Measurements from ENCODE around the gene UPK3BL1.
A peak's percentile ranks its signal among the peaks of the same experiment; 100 is the strongest.
"Not testable (repeated sequence)": the region's sequence is repeated elsewhere in the genome, so short reads cannot be mapped to it uniquely, and the experiment has no call there.

UPK3BL1 gene

DNA sequence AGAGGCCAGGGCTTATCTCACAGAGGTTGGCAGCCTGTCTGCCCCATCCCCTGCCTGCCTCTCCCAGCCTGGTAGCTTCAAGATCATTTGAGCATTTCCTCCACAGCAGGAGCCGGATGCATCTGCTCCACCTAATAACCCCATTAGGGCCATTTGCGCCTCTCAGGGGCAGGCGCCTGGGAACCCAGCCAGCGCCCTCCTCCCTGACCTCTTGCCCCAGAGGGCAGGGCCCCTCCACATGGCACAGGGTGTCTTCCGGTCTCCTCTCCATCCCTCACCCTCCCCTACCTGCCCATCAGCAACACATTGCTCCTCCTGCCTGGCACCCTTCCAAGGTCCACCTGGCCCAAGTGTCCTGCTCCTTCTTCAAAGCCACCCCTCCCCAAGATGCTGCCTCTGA lies 7.2 kb downstream of the UPK3BL1 start:
- H3K4me3 ChIP-seq (replicated peaks; ENCODE audit: low read depth, low read length); DNase-seq (ENCODE audit: extremely low read depth, low read depth): not testable (repeated sequence)

- not testable (repeated sequence) for DNase-seq (ENCODE audit: extremely low read depth, low read depth); H3K4me3 ChIP-seq (replicated peaks; ENCODE audit: low read depth, low read length)
Observed at GRCh38 chr7:102634299-102634698, 8.3 kb downstream of the UPK3BL1 start.

GRCh38 chr7:102630622-102631021 lies 12.0 kb downstream of the UPK3BL1 start:
- not testable (repeated sequence) for DNase-seq (ENCODE audit: extremely low read depth, low read depth); H3K4me3 ChIP-seq (replicated peaks; ENCODE audit: low read depth, low read length)

DNA sequence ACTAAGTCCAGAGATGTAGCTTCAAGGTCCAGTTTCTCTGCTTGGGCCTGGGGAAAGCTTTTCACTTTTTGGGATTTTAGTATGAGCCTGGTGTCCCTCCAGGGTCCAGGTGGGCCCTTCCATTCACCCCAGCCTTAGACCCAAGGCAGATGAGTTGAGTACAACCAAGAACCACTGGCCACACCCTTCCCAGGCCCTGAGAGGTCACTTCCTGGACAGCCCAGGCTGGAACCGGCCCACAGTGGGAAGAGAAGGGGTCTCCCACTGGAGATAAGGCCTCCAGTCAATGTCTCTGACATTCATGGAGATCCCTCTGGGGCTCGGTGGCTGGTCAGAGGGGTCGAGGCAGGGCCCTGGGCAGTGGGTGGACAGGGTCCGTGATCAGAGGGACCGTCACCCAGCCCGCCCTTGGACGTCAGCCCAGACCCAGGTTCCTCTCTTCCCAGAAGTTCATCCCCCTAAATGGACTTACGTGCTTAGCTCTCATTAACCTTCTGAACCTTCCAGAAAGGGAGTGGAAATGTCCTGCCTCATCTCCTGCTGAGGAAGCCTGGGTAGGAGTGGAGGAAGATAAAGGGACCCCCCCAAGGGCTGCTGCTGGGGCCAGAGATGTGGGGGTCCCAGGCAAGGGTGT lies 15.2 kb downstream of the UPK3BL1 start:
- DNase-seq (ENCODE audit: extremely low read depth, low read depth); H3K4me3 ChIP-seq (replicated peaks; ENCODE audit: low read depth, low read length): not testable (repeated sequence)

DNA sequence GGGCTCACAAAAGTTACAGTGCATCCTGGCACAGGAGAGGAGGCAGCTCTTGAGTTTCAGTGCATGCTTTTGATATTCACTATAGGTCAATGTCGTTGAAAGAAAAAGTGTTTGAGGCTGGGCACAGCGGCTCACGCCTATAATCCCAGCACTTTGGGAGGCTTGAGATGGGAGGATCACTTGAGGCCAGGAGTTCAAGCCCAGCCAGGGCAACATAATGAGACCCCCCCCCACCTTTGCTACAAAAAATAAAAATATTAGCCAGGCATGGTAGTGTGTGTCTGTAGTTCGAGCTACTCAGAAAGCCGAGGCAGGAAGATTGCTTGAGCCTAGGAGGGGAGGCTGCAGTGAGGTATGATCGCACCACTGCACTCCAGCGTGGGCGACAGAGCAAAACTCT lies 24.5 kb downstream of the UPK3BL1 start:
- H3K4me3 ChIP-seq (replicated peaks; ENCODE audit: low read depth, low read length); DNase-seq (ENCODE audit: extremely low read depth, low read depth): not testable (repeated sequence)

DNA sequence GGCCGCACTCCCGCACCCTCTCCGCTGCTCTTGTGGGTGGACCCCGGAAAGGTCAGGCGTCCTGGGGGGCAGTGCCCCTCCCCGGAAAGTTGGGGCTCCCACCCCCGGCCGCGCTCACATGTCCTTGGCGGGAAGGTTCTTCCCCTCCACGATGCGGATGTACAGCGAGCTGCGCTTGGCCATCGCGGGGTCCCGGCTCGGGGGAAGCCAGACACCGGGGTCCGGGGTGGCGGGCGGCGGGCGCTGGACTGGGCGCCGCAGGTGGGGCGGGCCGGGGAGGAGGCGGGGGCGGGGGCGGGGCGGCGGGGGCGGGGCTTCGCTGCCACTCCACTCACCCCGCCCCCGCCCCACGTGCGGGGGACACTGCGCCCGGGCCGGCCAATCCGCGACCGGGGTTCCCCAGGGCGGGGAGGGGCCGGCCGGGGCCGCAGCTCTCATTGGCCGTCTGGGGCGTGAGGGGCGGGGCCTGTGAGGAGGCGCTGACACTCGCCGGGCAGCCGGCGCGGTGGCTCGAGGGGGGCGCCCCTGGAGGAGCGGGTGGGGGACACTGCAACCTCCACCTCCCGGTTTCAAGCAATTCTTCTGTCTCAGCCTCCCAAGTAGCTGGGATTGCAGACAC lies 26.0 kb downstream of the UPK3BL1 start, which contains the start of gene RASA4:
Gene RASA4 (minus strand): TSS at position 250 of the 619 bp plus-strand sequence. CDS start 67 bp downstream, at position 183.
- H3K4me3 ChIP-seq (replicated peaks; ENCODE audit: low read depth, low read length): peak within 1 kb of the TSS; percentile 28

GRCh38 chr7:102615930-102616329 lies 26.7 kb downstream of the UPK3BL1 start:
- not testable (repeated sequence) for H3K4me3 ChIP-seq (replicated peaks; ENCODE audit: low read depth, low read length); DNase-seq (ENCODE audit: extremely low read depth, low read depth)

More for the DNA sequence above, 26.0 kb downstream of the UPK3BL1 start, which contains the start of gene RASA4:
- not testable (repeated sequence) for DNase-seq (ENCODE audit: extremely low read depth, low read depth)

- not testable (repeated sequence) for H3K4me3 ChIP-seq (replicated peaks; ENCODE audit: low read depth, low read length); DNase-seq (ENCODE audit: extremely low read depth, low read depth)
Observed at GRCh38 chr7:102614873-102615272, 27.7 kb downstream of the UPK3BL1 start.

DNA sequence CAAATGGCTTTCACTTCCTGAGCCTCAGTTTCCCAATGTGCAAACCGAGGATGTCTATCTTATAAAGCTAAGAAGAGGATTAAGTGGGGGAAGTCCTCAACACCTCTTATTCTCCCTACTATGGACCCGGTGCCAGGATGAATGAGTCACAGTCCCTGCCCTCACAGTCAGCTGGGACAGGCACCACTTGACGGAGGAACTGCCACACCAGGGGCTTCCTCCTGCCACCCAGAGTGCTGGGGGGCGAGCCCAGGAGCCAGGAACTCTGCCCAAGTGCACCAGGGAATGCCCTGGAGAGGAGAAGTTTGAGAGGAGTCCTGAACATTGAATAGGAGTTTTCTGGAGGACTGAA lies 28.3 kb downstream of the UPK3BL1 start:
- not testable (repeated sequence) for DNase-seq (ENCODE audit: extremely low read depth, low read depth); H3K4me3 ChIP-seq (replicated peaks; ENCODE audit: low read depth, low read length)

DNA sequence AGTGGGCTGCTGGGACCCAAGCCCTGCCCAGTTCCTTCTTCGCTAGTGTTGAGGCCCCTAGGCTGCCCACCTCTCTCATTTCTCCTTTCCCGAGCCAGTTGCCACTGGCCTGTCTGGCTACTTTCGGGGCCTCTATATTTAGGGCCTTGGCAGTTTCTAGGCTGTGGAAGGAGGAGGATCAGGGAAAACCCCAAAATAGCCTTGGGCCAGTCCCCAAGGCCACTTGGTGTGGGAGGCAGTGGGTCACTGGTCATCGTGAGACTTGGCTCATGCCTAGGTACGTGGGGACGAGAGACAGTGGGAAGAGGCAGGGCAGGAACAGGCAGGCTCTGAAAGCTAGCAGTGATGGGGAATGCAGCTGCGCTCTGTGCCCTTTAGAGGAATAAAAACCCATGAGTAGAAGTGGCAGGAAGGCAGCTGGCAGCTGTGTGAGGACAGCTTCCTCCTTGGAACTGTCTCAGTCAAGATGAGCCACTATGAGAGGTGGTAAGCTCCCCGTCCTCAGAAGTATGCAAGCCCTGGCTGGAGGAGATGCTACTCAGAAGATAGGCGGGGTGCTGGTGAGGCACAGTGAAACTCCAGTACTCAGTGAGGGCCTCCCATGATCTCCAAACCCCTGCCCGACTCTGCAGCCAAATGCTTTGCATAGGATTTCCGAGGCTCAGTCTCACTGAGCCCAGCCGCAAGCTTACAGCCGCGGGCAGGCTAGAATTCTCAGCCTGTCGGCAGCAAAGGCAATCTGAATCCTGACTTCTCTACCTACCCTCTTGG lies 28.8 kb downstream of the UPK3BL1 start:
- DNase-seq (ENCODE audit: extremely low read depth, low read depth); H3K4me3 ChIP-seq (replicated peaks; ENCODE audit: low read depth, low read length): not testable (repeated sequence)

GRCh38 chr7:102611675-102612325 lies 30.8 kb downstream of the UPK3BL1 start:
- not testable (repeated sequence) for H3K4me3 ChIP-seq (replicated peaks; ENCODE audit: low read depth, low read length); DNase-seq (ENCODE audit: extremely low read depth, low read depth)

DNA sequence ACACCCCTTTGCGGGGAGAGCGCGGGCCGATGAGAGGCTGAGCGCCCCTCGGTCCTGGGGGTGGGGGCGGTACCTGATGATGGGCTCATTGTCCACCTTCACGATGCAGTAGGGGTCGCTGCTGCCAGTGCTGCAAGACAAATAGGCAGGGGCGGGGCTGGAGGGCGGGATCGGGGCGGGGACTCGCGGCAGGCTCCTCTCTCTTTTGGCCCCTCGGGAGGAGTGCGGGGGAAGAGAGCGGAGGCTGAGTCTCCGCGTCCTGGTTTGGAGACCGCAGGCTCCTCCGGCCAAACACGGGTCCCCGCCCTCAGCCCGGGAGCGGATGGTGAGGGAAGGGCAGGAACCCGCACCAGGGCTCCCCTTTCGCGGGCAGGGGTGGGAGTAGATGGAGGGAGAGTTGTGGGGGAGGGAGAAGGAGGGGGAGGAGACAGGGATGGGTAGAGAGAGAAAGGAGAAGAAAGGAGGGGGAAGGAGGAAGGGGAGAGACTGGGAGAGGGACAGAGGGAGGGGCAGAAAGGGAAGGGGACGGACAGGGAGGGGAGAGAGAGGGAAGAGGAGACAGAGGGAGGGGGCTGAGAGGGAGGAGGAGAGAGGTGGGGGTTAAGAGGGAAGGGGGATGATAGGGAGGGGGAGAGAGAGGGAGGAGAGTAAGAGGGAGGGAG lies 31.4 kb downstream of the UPK3BL1 start:
- DNase-seq (ENCODE audit: extremely low read depth, low read depth); H3K4me3 ChIP-seq (replicated peaks; ENCODE audit: low read depth, low read length): not testable (repeated sequence)

- not testable (repeated sequence) for H3K4me3 ChIP-seq (replicated peaks; ENCODE audit: low read depth, low read length)
Observed at GRCh38 chr7:102610441-102610840, 32.1 kb downstream of the UPK3BL1 start.

DNA sequence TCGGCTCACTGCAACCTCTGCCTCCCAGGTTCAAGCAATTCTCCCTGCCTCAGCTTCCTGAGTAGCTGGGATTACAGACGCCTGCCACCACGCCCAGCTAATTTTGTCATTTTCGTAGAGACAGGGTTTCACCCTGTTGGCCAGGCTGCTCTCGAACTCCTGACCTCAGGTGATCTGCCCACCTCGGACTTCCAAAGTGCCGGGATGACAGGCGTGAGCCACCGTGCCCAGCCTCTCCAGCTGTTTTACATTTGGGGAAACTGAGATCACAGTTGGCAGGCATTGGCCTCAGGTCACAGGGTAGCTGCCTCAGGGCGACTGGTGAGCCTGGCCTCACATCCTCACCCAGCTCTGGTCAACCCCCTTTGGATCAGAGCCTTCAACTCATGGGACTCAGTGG lies 32.9 kb downstream of the UPK3BL1 start:
- not testable (repeated sequence) for H3K4me3 ChIP-seq (replicated peaks; ENCODE audit: low read depth, low read length); DNase-seq (ENCODE audit: extremely low read depth, low read depth)

More at GRCh38 chr7:102610441-102610840, 32.1 kb downstream of the UPK3BL1 start:
- DNase-seq (ENCODE audit: extremely low read depth, low read depth): not testable (repeated sequence)

DNA sequence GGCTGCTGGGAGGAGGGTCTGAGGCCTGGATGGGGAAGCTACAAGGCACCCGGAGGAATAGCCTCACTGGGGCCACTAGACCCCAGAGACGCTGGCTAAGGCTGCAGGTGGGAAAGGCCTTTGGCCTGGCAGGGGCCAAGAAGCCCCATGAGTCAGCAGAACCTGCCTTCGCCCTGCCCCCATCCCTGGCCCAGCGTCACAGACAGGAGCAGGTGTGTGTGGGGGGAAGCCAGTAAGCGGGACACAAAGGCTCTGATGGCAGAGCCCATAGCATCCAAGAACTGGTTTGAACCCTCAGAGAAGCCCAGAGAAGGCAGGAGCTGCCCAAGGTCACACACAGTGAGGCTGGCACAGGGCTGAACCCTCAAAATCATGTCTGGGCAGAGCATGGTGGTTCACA lies 35.7 kb downstream of the UPK3BL1 start:
- not testable (repeated sequence) for DNase-seq (ENCODE audit: extremely low read depth, low read depth); H3K4me3 ChIP-seq (replicated peaks; ENCODE audit: low read depth, low read length)

DNA sequence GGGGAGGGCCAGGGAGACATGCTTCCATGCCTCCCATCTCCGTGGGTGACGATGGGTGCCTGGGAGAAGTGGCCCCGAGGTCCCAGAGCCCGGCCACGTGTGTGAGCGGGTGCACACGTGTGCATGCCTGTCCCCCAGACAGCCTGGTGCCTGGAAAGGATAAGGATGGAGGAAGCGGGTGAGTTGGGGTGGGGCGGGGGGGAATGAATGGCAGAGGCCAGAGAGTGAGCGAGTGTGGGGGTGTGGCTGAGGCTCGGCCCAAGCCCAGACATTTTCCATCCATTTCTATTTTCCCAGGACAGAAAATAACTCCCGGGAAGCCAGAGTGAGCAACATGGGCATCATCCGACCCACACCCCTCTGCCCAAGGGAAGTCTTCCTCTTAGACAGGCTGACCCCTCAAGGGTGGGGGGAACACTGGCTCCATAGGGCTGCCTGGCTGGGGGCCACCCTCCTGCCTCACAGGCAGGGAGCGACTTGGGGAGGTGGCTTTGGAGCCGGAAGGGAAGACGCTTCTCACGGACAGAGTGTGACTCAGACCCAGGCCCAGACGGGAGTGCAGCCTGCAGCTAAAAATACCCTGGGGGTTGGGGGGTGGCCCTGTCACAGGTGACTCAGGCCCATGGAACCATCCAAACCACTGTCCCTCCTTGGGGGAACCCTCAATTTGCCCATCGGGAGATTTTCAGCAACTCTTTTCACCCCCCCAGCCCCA lies 38.0 kb downstream of the UPK3BL1 start:
- DNase-seq (ENCODE audit: extremely low read depth, low read depth); H3K4me3 ChIP-seq (replicated peaks; ENCODE audit: low read depth, low read length): not testable (repeated sequence)

GRCh38 chr7:102602317-102602716 lies 40.3 kb downstream of the UPK3BL1 start:
- not testable (repeated sequence) for H3K4me3 ChIP-seq (replicated peaks; ENCODE audit: low read depth, low read length); DNase-seq (ENCODE audit: extremely low read depth, low read depth)

Measured in HFF-Myc (cell line).